ENCODE results near the gene SUN5.

- TF ChIP-seq CTCF (IDR thresholded peaks at IDR 0.05), result no peak
- no peak for TF ChIP-seq POLR2A (IDR thresholded peaks at IDR 0.05)
Measured at GRCh38 chr20:33043731-33044181, 39.5 kb upstream of the SUN5 start.
